Stomach (tissue), 4 donors: ENCODE results near the gene DLG4.

Experiments used
- EP300 ChIP-seq: sonication (generic); formaldehyde crosslinking; IDR thresholded peaks from one replicate; pipeline ENCODE4 v1.6.1; 2017; ENCODE audit warnings: antibody characterized with exemption
- POLR2A ChIP-seq, 4 donors: fragments of 450-650 bp; IDR thresholded peaks; one replicate each; pipeline ENCODE4 v1.6.1; 2016; ENCODE audit warnings: antibody characterized with exemption in 4 of 4, control low read depth in 2 of 4, mild to moderate bottlenecking in 1 of 4, moderate library complexity in 1 of 4

GRCh38 chr17:7215136-7215638, 4.4 kb downstream of the DLG4 start:
- TF ChIP-seq EP300, result no peak
- no peak for TF ChIP-seq POLR2A (IDR thresholded peaks at IDR 0.05)
